ENCODE data around the gene TGFBRAP1. TPM values are rescaled to one million over a fixed set of nuclear protein-coding genes. Genes with fewer than 3 reads are reported as not detected.

TGFBRAP1 gene
- 10 to 100 TPM in 1 of 4 donors, 1 to 10 TPM in 3; 6.0 to 13.9 (median 7.8) TPM for polyA plus RNA-seq
- long read RNA-seq, donor 1 = 0 reads
- long read RNA-seq, donor 2 = 0 reads
- long read RNA-seq, donor 3, partial matches to known transcripts = 5 of 5 reads
- long read RNA-seq, donor 3, other reads (novel, unspliced or antisense) = 0 of 5 reads
- long read RNA-seq, donor 4 = 0 reads
- long read RNA-seq, donor 5 = 0 reads
- long read RNA-seq, donor 6, full-length matches to known transcripts = 1 of 1 reads
- long read RNA-seq, donor 6, partial matches to known transcripts = 0 of 1 reads
- long read RNA-seq, donor 6, other reads (novel, unspliced or antisense) = 0 of 1 reads
- long read RNA-seq, donor 7 = 0 reads
- long read RNA-seq, donor 8 = 0 reads
- long read RNA-seq, donor 9 = 0 reads
- long read RNA-seq, donor 10, full-length matches to known transcripts = 2 of 2 reads
- long read RNA-seq, donor 10, partial matches to known transcripts = 0 of 2 reads
- long read RNA-seq, donor 10, other reads (novel, unspliced or antisense) = 0 of 2 reads

GRCh38 chr2:105329561-105330495 lies at the start of gene TGFBRAP1:
Gene TGFBRAP1, minus strand, starts transcription at chr2:105329735. Its CDS starts 21,434 bp downstream, at chr2:105308301.
- Histone ChIP-seq H3K9me3 (ENCODE audit: control insufficient read depth in 2 of 2, insufficient read depth in 1 of 2, low read depth in 1 of 2, low read length in 1 of 2) (no peaks in the 10 kb centered on the region), H3K27ac (ENCODE audit: low read depth in 1 of 3, low read length in 2 of 3) (peak within 1 kb of the TSS; percentile 62 to 93 (median 89)), H3K4me3 (ENCODE audit: low read depth in 1 of 3, low read length in 3 of 3) (peak within 1 kb of the TSS; percentile 65 to 79 (median 70)), H3K36me3 (ENCODE audit: control insufficient read depth in 3 of 3, insufficient read depth in 2 of 3, low read depth in 1 of 3, low read length in 3 of 3) (peaks cover 0 to 12% (median 0%) of the 10 kb centered on the region in 3 donors), H3K27me3 (ENCODE audit: control insufficient read depth in 3 of 3, insufficient read depth in 3 of 3, low read length in 3 of 3) (no peaks in the 10 kb centered on the region), H3K4me1 (ENCODE audit: control insufficient read depth in 3 of 3, insufficient read depth in 2 of 3, low read depth in 1 of 3, low read length in 2 of 3) (peaks cover 0 to 23% (median 0%) of the 10 kb centered on the region in 3 donors)
- no peak for FAIRE-seq
- 2 to 3% (median 3%) methylated on average over 44 to 101 of the region's 101 CpGs for WGBS, 3 donors
- peak; percentile 60 to 83 for DNase-seq

GRCh38 chr2:105378921-105379383 lies 49.4 kb upstream of the TGFBRAP1 start:
- Histone ChIP-seq H3K27ac (ENCODE audit: low read depth in 1 of 3, low read length in 2 of 3) (no peak overlapping the region), H3K9me3 (ENCODE audit: control insufficient read depth in 2 of 2, insufficient read depth in 1 of 2, low read depth in 1 of 2, low read length in 1 of 2) (no peaks in the 10 kb centered on the region), H3K27me3 (ENCODE audit: control insufficient read depth in 3 of 3, insufficient read depth in 3 of 3, low read length in 3 of 3) (peaks cover 0 to 2% (median 0%) of the 10 kb centered on the region in 3 donors), H3K4me1 (ENCODE audit: control insufficient read depth in 3 of 3, insufficient read depth in 2 of 3, low read depth in 1 of 3, low read length in 2 of 3) (peaks cover 0 to 13% (median 0%) of the 10 kb centered on the region in 3 donors), H3K36me3 (ENCODE audit: control insufficient read depth in 3 of 3, insufficient read depth in 2 of 3, low read depth in 1 of 3, low read length in 3 of 3) (peaks cover 0 to 16% (median 6%) of the 10 kb centered on the region in 3 donors), H3K4me3 (ENCODE audit: low read depth in 1 of 3, low read length in 3 of 3) (no peak overlapping the region)
- no peak for FAIRE-seq
- 89 to 94% (median 91%) methylated on average over 4 of the region's 4 CpGs for WGBS, 3 donors
- no peak for DNase-seq

GRCh38 chr2:105378276-105378840 lies 48.8 kb upstream of the TGFBRAP1 start:
- H3K36me3 ChIP-seq (ENCODE audit: control insufficient read depth in 3 of 3, insufficient read depth in 2 of 3, low read depth in 1 of 3, low read length in 3 of 3) = peaks cover 0 to 18% (median 6%) of the 10 kb centered on the region in 3 donors
- DNase-seq (no peak), FAIRE-seq (no peak)
- H3K4me3 ChIP-seq (ENCODE audit: low read depth in 1 of 3, low read length in 3 of 3) = no peak overlapping the region
- H3K27ac ChIP-seq (ENCODE audit: low read depth in 1 of 3, low read length in 2 of 3) = no peak overlapping the region
- WGBS, 3 donors = 87 to 89% (median 88%) methylated on average over 12 of the region's 12 CpGs
- H3K27me3 ChIP-seq (ENCODE audit: control insufficient read depth in 3 of 3, insufficient read depth in 3 of 3, low read length in 3 of 3) = peaks cover 0 to 2% (median 0%) of the 10 kb centered on the region in 3 donors
- peaks cover 0 to 13% (median 0%) of the 10 kb centered on the region in 3 donors for H3K4me1 ChIP-seq (ENCODE audit: control insufficient read depth in 3 of 3, insufficient read depth in 2 of 3, low read depth in 1 of 3, low read length in 2 of 3)
- no peaks in the 10 kb centered on the region for H3K9me3 ChIP-seq (ENCODE audit: control insufficient read depth in 2 of 2, insufficient read depth in 1 of 2, low read depth in 1 of 2, low read length in 1 of 2)

GRCh38 chr2:105377871-105378270 lies 48.3 kb upstream of the TGFBRAP1 start:
- Histone ChIP-seq H3K9me3 (ENCODE audit: control insufficient read depth in 2 of 2, insufficient read depth in 1 of 2, low read depth in 1 of 2, low read length in 1 of 2) (no peaks in the 10 kb centered on the region), H3K27ac (ENCODE audit: low read depth in 1 of 3, low read length in 2 of 3) (peak overlapping the region in 1 of 3 donors; percentile 27), H3K36me3 (ENCODE audit: control insufficient read depth in 3 of 3, insufficient read depth in 2 of 3, low read depth in 1 of 3, low read length in 3 of 3) (peaks cover 0 to 21% (median 6%) of the 10 kb centered on the region in 3 donors), H3K4me1 (ENCODE audit: control insufficient read depth in 3 of 3, insufficient read depth in 2 of 3, low read depth in 1 of 3, low read length in 2 of 3) (peaks cover 0 to 13% (median 0%) of the 10 kb centered on the region in 3 donors), H3K27me3 (ENCODE audit: control insufficient read depth in 3 of 3, insufficient read depth in 3 of 3, low read length in 3 of 3) (peaks cover 0 to 2% (median 0%) of the 10 kb centered on the region in 3 donors), H3K4me3 (ENCODE audit: low read depth in 1 of 3, low read length in 3 of 3) (no peak overlapping the region)
- FAIRE-seq (no peak), DNase-seq (no peak)
- 83 to 93% (median 84%) methylated on average over 3 of the region's 3 CpGs for WGBS, 3 donors

GRCh38 chr2:105376789-105377240 lies 47.3 kb upstream of the TGFBRAP1 start:
- Histone ChIP-seq H3K4me3 (ENCODE audit: low read depth in 1 of 3, low read length in 3 of 3) (no peak overlapping the region), H3K27ac (ENCODE audit: low read depth in 1 of 3, low read length in 2 of 3) (peak overlapping the region in 1 of 3 donors; percentile 17), H3K36me3 (ENCODE audit: control insufficient read depth in 3 of 3, insufficient read depth in 2 of 3, low read depth in 1 of 3, low read length in 3 of 3) (peaks cover 0 to 23% (median 8%) of the 10 kb centered on the region in 3 donors), H3K9me3 (ENCODE audit: control insufficient read depth in 2 of 2, insufficient read depth in 1 of 2, low read depth in 1 of 2, low read length in 1 of 2) (no peaks in the 10 kb centered on the region), H3K4me1 (ENCODE audit: control insufficient read depth in 3 of 3, insufficient read depth in 2 of 3, low read depth in 1 of 3, low read length in 2 of 3) (peaks cover 0 to 13% (median 0%) of the 10 kb centered on the region in 3 donors), H3K27me3 (ENCODE audit: control insufficient read depth in 3 of 3, insufficient read depth in 3 of 3, low read length in 3 of 3) (peaks cover 0 to 2% (median 0%) of the 10 kb centered on the region in 3 donors)
- DNase-seq (no peak), FAIRE-seq (no peak)
- WGBS, 3 donors = 86 to 94% (median 88%) methylated on average over 5 of the region's 5 CpGs

- 84 to 88% (median 87%) methylated on average over 11 of the region's 11 CpGs for WGBS, 3 donors
- H3K27me3 ChIP-seq (ENCODE audit: control insufficient read depth in 3 of 3, insufficient read depth in 3 of 3, low read length in 3 of 3) = peaks cover 0 to 2% (median 0%) of the 10 kb centered on the region in 3 donors
- H3K36me3 ChIP-seq (ENCODE audit: control insufficient read depth in 3 of 3, insufficient read depth in 2 of 3, low read depth in 1 of 3, low read length in 3 of 3) = peaks cover 0 to 25% (median 7%) of the 10 kb centered on the region in 3 donors
- no peak for DNase-seq
- H3K4me1 ChIP-seq (ENCODE audit: control insufficient read depth in 3 of 3, insufficient read depth in 2 of 3, low read depth in 1 of 3, low read length in 2 of 3) = peaks cover 0 to 13% (median 0%) of the 10 kb centered on the region in 3 donors
- peak overlapping the region in 1 of 3 donors; percentile 57 for H3K27ac ChIP-seq (ENCODE audit: low read depth in 1 of 3, low read length in 2 of 3)
- H3K9me3 ChIP-seq (ENCODE audit: control insufficient read depth in 2 of 2, insufficient read depth in 1 of 2, low read depth in 1 of 2, low read length in 1 of 2) = no peaks in the 10 kb centered on the region
- FAIRE-seq = no peak
- no peak overlapping the region for H3K4me3 ChIP-seq (ENCODE audit: low read depth in 1 of 3, low read length in 3 of 3)
These were observed 46.5 kb upstream of the TGFBRAP1 start for GRCh38 chr2:105376010-105376409.

- Histone ChIP-seq H3K4me1 (ENCODE audit: control insufficient read depth in 3 of 3, insufficient read depth in 2 of 3, low read depth in 1 of 3, low read length in 2 of 3) (peaks cover 0 to 12% (median 1%) of the 10 kb centered on the region in 3 donors), H3K4me3 (ENCODE audit: low read depth in 1 of 3, low read length in 3 of 3) (no peak overlapping the region), H3K27ac (ENCODE audit: low read depth in 1 of 3, low read length in 2 of 3) (peak overlapping the region in 1 of 3 donors; percentile 91), H3K9me3 (ENCODE audit: control insufficient read depth in 2 of 2, insufficient read depth in 1 of 2, low read depth in 1 of 2, low read length in 1 of 2) (no peaks in the 10 kb centered on the region), H3K36me3 (ENCODE audit: control insufficient read depth in 3 of 3, insufficient read depth in 2 of 3, low read depth in 1 of 3, low read length in 3 of 3) (peaks cover 0 to 25% (median 7%) of the 10 kb centered on the region in 3 donors), H3K27me3 (ENCODE audit: control insufficient read depth in 3 of 3, insufficient read depth in 3 of 3, low read length in 3 of 3) (peaks cover 0 to 2% (median 0%) of the 10 kb centered on the region in 3 donors)
- DNase-seq (no peak), FAIRE-seq (no peak)
- 71 to 84% (median 82%) methylated on average over 15 of the region's 15 CpGs for WGBS, 3 donors
These were observed 45.5 kb upstream of the TGFBRAP1 start for GRCh38 chr2:105375001-105375561.
